OCI-LY3 (cell line): Measurements from ENCODE around the gene NXPE2.

ENCODE experiments used
- H2AFZ ChIP-seq: fragments of 200-600, 300-600 bp; shearing (Covaris generic); 2 replicates; pipeline ENCODE4 v1.6.0; 2014; ENCODE audit warnings: antibody characterized with exemption, low read depth, low read length
- H3K27ac ChIP-seq: fragments of 200-600, 300-600 bp; sonication (generic); 2 replicates; pipeline ENCODE4 v1.5.1; 2014; ENCODE audit warnings: mild to moderate bottlenecking, low read length, moderate library complexity, mixed read lengths
- H3K27me3 ChIP-seq: fragments of 200-600, 300-600 bp; sonication (generic); 2 replicates; pipeline ENCODE4 v1.6.1; 2014; ENCODE audit warnings: low read depth, low read length, mixed read lengths
- H3K36me3 ChIP-seq: fragments of 200-600, 300-600 bp; sonication (generic); replicated peaks from 2 replicates; pipeline ENCODE3; 2014; ENCODE audit warnings: low read depth, low read length, mixed read lengths
- H3K4me1 ChIP-seq: fragments of 300-600, 200-600 bp; sonication (generic); 2 replicates; pipeline ENCODE4 v1.6.1; 2014; ENCODE audit warnings: low read length, mixed read lengths
- H3K4me2 ChIP-seq: fragments of 200-600, 300-600 bp; sonication (generic); 2 replicates; pipeline ENCODE4 v1.6.1; 2014; ENCODE audit warnings: low read length, mixed read lengths
- H3K4me3 ChIP-seq: fragments of 300-600, 200-600 bp; sonication (generic); 2 replicates; pipeline ENCODE4 v1.5.1; 2014; ENCODE audit warnings: antibody characterized with exemption, mild to moderate bottlenecking, low read length, moderate library complexity
- H3K79me2 ChIP-seq: fragments of 300-600, 200-600 bp; shearing (Covaris generic); 2 replicates; pipeline ENCODE4 v1.6.1; 2014; ENCODE audit warnings: mild to moderate bottlenecking, low read length, mixed read lengths
- H3K9ac ChIP-seq: fragments of 300-600, 200-600 bp; shearing (Covaris generic); 2 replicates; pipeline ENCODE4 v1.6.0; 2014; ENCODE audit warnings: mild to moderate bottlenecking, low read length, moderate library complexity
- H3K9me3 ChIP-seq: fragments of 200-600, 300-600 bp; shearing (Covaris generic); 2 replicates; pipeline ENCODE4 v1.6.1; 2014; ENCODE audit warnings: low read length, mixed read lengths; ENCODE audit not compliant: insufficient read depth
- H4K20me1 ChIP-seq: fragments of 200-600, 300-600 bp; sonication (generic); 2 replicates; pipeline ENCODE4 v1.6.1; 2016; ENCODE audit warnings: low read length, mixed read lengths; ENCODE audit not compliant: insufficient read depth
- CTCF ChIP-seq: fragments of 200-600, 300-600 bp; sonication (generic); IDR thresholded peaks from 2 replicates; pipeline ENCODE4 v1.5.1; 2014; ENCODE audit warnings: antibody characterized with exemption, low read length, low read depth
- EZH2phosphoT487 ChIP-seq: fragments of 200-600 bp; shearing (Covaris generic); IDR thresholded peaks from 2 replicates; pipeline ENCODE4 v1.6.1; 2018; ENCODE audit warnings: antibody characterized with exemption, mixed run types, low read depth

Gene NXPE2

GRCh38 chr11:114719562-114719961 is 41.2 kb downstream of the NXPE2 start:
- Histone ChIP-seq H4K20me1 (no peaks in the 10 kb centered on the region), H3K4me3 (no peak overlapping the region), H3K27me3 (peaks cover 19% of the 10 kb centered on the region), H3K79me2 (no peaks in the 10 kb centered on the region), H3K9me3 (no peaks in the 10 kb centered on the region), H2AFZ (no peak overlapping the region), H3K27ac (no peak overlapping the region), H3K4me1 (no peaks in the 10 kb centered on the region), H3K36me3 (no peaks in the 10 kb centered on the region), H3K9ac (no peak overlapping the region), H3K4me2 (no peak overlapping the region)
- TF ChIP-seq CTCF (no peak), EZH2phosphoT487 (no peak)

GRCh38 chr11:114724916-114725524 is 46.7 kb downstream of the NXPE2 start:
- TF ChIP-seq EZH2phosphoT487 (no peak), CTCF (no peak)
- H4K20me1 ChIP-seq: no peaks in the 10 kb centered on the region
- H3K36me3 ChIP-seq: no peaks in the 10 kb centered on the region
- H3K4me3 ChIP-seq: no peak overlapping the region
- no peak overlapping the region for H3K4me2 ChIP-seq
- H2AFZ ChIP-seq: no peak overlapping the region
- no peaks in the 10 kb centered on the region; the same call in 1 of the 2 replicates for H3K9me3 ChIP-seq
- no peak overlapping the region for H3K9ac ChIP-seq
- H3K27me3 ChIP-seq: peaks cover 22% of the 10 kb centered on the region
- H3K4me1 ChIP-seq: peaks cover 4% of the 10 kb centered on the region
- no peaks in the 10 kb centered on the region for H3K79me2 ChIP-seq
- no peak overlapping the region for H3K27ac ChIP-seq

- Histone ChIP-seq H3K9ac (no peak overlapping the region), H2AFZ (no peak overlapping the region), H3K79me2 (no peaks in the 10 kb centered on the region), H3K4me2 (no peak overlapping the region), H4K20me1 (no peaks in the 10 kb centered on the region), H3K9me3 (no peaks in the 10 kb centered on the region; the same call in 1 of the 2 replicates), H3K27me3 (peaks cover 22% of the 10 kb centered on the region), H3K36me3 (no peaks in the 10 kb centered on the region), H3K4me3 (no peak overlapping the region), H3K4me1 (peaks cover 4% of the 10 kb centered on the region), H3K27ac (no peak overlapping the region)
- TF ChIP-seq CTCF: no peak
- no peak for TF ChIP-seq EZH2phosphoT487
Observed at GRCh38 chr11:114725623-114726022, 47.3 kb downstream of the NXPE2 start.

- 0 out of 2 replicates have a peak, but pooled peaks cover 6% of the 10 kb centered on the region for H3K9me3 ChIP-seq
- no peak for TF ChIP-seq CTCF
- TF ChIP-seq EZH2phosphoT487: no peak
- H2AFZ ChIP-seq: no peak overlapping the region
- H3K79me2 ChIP-seq: no peaks in the 10 kb centered on the region
- H3K9ac ChIP-seq: no peak overlapping the region
- H3K4me3 ChIP-seq: no peak overlapping the region
- H4K20me1 ChIP-seq: no peaks in the 10 kb centered on the region
- H3K36me3 ChIP-seq: no peaks in the 10 kb centered on the region
- no peak overlapping the region for H3K27ac ChIP-seq
- H3K4me1 ChIP-seq: no peaks in the 10 kb centered on the region
- peaks cover 11% of the 10 kb centered on the region; the same call in 1 of the 2 replicates for H3K27me3 ChIP-seq
- no peak overlapping the region for H3K4me2 ChIP-seq
Observed at GRCh38 chr11:114736806-114737205, 58.5 kb downstream of the NXPE2 start.
